H1 (cell line): ENCODE results near the gene TMEM235. TPM values are rescaled to one million over a fixed set of nuclear protein-coding genes. Genes with fewer than 3 reads are reported as not detected.

Source experiments
- CTCF ChIA-PET: fragments of 300-600 bp; sonication (Branson Sonifier 250); formaldehyde crosslinking; loops from one replicate; lab custom pipeline; 2021; ENCODE audit not compliant: partially characterized antibody; lab: Charles Lee
- POLR2A ChIA-PET: fragments of 300-600 bp; sonication (Branson Sonifier 250); formaldehyde crosslinking; loops from one replicate; lab custom pipeline; 2021; ENCODE audit warnings: inconsistent platforms; ENCODE audit not compliant: partially characterized antibody; lab: Charles Lee
- DNase-seq, 2 experiments: peaks; one replicate each; pipeline versions ENCODE4 v3.0.0 to v3.0.0-alpha.2; 2010 to 2022; ENCODE audit warnings: low spot score in 2 of 2, low read depth in 1 of 2, mixed read lengths in 1 of 2
- FAIRE-seq: peaks from 2 replicates; lab custom pipeline; 2011; peaks lifted over from hg19 to GRCh38; lab: Jason Lieb, UNC
- H2AFZ ChIP-seq: 2 replicates; pipeline ENCODE4 v1.8.1; 2012; ENCODE audit warnings: low read length, inconsistent platforms
- H2AK5ac ChIP-seq: 2 replicates; pipeline ENCODE4 v1.6.1; 2013; ENCODE audit warnings: low read depth, low read length
- H2BK120ac ChIP-seq: replicated peaks from 2 replicates; pipeline ENCODE3; 2013; ENCODE audit warnings: low read depth, low read length, inconsistent platforms
- H2BK12ac ChIP-seq: 2 replicates; pipeline ENCODE4 v1.6.1; 2013; ENCODE audit warnings: low read depth, low read length
- H2BK15ac ChIP-seq: 2 replicates; pipeline ENCODE4 v1.6.1; 2013; ENCODE audit warnings: low read length
- H2BK20ac ChIP-seq: 2 replicates; pipeline ENCODE4 v1.6.1; 2013; ENCODE audit warnings: low read length
- H2BK5ac ChIP-seq: 2 replicates; pipeline ENCODE4 v1.6.1; 2013; ENCODE audit warnings: low read depth, low read length
- H3K14ac ChIP-seq: 2 replicates; pipeline ENCODE4 v1.6.1; 2013; ENCODE audit warnings: inconsistent platforms; ENCODE audit not compliant: insufficient read length
- H3K18ac ChIP-seq: 2 replicates; pipeline ENCODE4 v1.6.1; 2013; ENCODE audit warnings: low read length; ENCODE audit errors: extremely low read depth
- H3K23ac ChIP-seq: 2 replicates; pipeline ENCODE4 v1.6.1; 2013; ENCODE audit warnings: inconsistent platforms; ENCODE audit not compliant: insufficient read length
- H3K23me2 ChIP-seq: 2 replicates; pipeline ENCODE4 v1.6.1; 2013; ENCODE audit warnings: low read depth, low read length
- H3K27ac ChIP-seq: 2 replicates; pipeline ENCODE4 v1.6.1; 2011; ENCODE audit warnings: low read depth, low read length, inconsistent platforms
- H3K27me3 ChIP-seq, 4 experiments: replicated peaks in 1 of 4; 1 replicate in 1 of 4; 2 replicates in 3 of 4; pipeline versions ENCODE4 v1.6.1 to v1.8.1; 2011 to 2013; ENCODE audit warnings: low read length in 3 of 4, mild to moderate bottlenecking in 3 of 4, inconsistent platforms in 2 of 4, mixed read lengths in 2 of 4, moderate library complexity in 1 of 4; ENCODE audit not compliant: control insufficient read depth in 3 of 4, insufficient read depth in 3 of 4; ENCODE audit errors: extremely low read depth in 1 of 4
- H3K36me3 ChIP-seq, 4 experiments: 2 replicates each; pipeline versions ENCODE4 v1.6.1 to v1.8.1; 2011 to 2013; ENCODE audit warnings: mild to moderate bottlenecking in 4 of 4, low read length in 3 of 4, moderate library complexity in 2 of 4, control low read depth in 1 of 4, inconsistent platforms in 1 of 4; ENCODE audit not compliant: insufficient read depth in 4 of 4, control insufficient read depth in 2 of 4
- H3K4ac ChIP-seq: replicated peaks from 2 replicates; pipeline ENCODE3; 2013; ENCODE audit warnings: low read length, low read depth, mixed read lengths, inconsistent platforms; ENCODE audit not compliant: insufficient read length
- H3K4me1 ChIP-seq, 4 experiments: replicated peaks in 1 of 4; 1 replicate in 1 of 4; 2 replicates in 3 of 4; pipeline versions ENCODE4 v1.6.1 to v1.8.1; 2011 to 2013; ENCODE audit warnings: low read length in 3 of 4, inconsistent platforms in 2 of 4, mixed read lengths in 1 of 4; ENCODE audit not compliant: insufficient read depth in 4 of 4, control insufficient read depth in 3 of 4
- H3K4me2 ChIP-seq, 2 experiments: 2 replicates each; pipeline versions ENCODE4 v1.6.1 to v1.8.1; 2011 to 2013; ENCODE audit warnings: low read depth in 2 of 2, low read length in 2 of 2, control low read depth in 1 of 2, inconsistent platforms in 1 of 2, mild to moderate bottlenecking in 1 of 2; ENCODE audit not compliant: insufficient read depth in 1 of 2
- H3K4me3 ChIP-seq, 4 experiments: fragments of 200-600, 300-600 bp in 1 of 4; sonication (generic), shearing (Covaris generic), sonication (Bioruptor Twin) in 1 of 4; 2 replicates each; pipeline versions ENCODE4 v1.5.1 to v1.8.1; 2011 to 2016; ENCODE audit warnings: low read length in 4 of 4, low read depth in 3 of 4, control low read depth in 2 of 4, inconsistent platforms in 2 of 4, mild to moderate bottlenecking in 2 of 4, mixed read lengths in 1 of 4, moderate library complexity in 1 of 4; ENCODE audit not compliant: insufficient read depth in 2 of 4; ENCODE audit errors: extremely low read depth in 1 of 4
- H3K56ac ChIP-seq: replicated peaks from 2 replicates; pipeline ENCODE3; 2013; ENCODE audit warnings: low read depth, mild to moderate bottlenecking, mixed read lengths, low read length, inconsistent platforms; ENCODE audit not compliant: insufficient read length
- H3K79me1 ChIP-seq: 2 replicates; pipeline ENCODE4 v1.6.1; 2013; ENCODE audit warnings: low read depth, low read length, control low read depth
- H3K79me2 ChIP-seq, 2 experiments: 2 replicates each; pipeline versions ENCODE4 v1.6.1 to v1.8.1; 2012 to 2013; ENCODE audit warnings: low read length in 2 of 2, mild to moderate bottlenecking in 2 of 2, inconsistent platforms in 1 of 2; ENCODE audit not compliant: insufficient read depth in 2 of 2, control insufficient read depth in 1 of 2
- H3K9ac ChIP-seq, 4 experiments: replicated peaks in 1 of 4; 1 replicate in 1 of 4; 2 replicates in 3 of 4; pipeline versions ENCODE4 v1.6.1 to v1.8.1; 2011 to 2013; ENCODE audit warnings: low read depth in 3 of 4, low read length in 3 of 4, control low read depth in 2 of 4, mild to moderate bottlenecking in 2 of 4, moderate library complexity in 2 of 4, inconsistent platforms in 1 of 4; ENCODE audit errors: extremely low read depth in 1 of 4
- H3K9me3 ChIP-seq, 2 experiments: 2 replicates each; pipeline versions ENCODE4 v1.6.1 to v1.8.1; 2012 to 2013; ENCODE audit warnings: mild to moderate bottlenecking in 2 of 2, moderate library complexity in 2 of 2, control low read depth in 1 of 2, inconsistent platforms in 1 of 2, low read depth in 1 of 2, low read length in 1 of 2, mixed read lengths in 1 of 2; ENCODE audit not compliant: insufficient read depth in 2 of 2
- H4K20me1 ChIP-seq, 2 experiments: replicated peaks in 1 of 2; 2 replicates each; pipeline versions ENCODE3 to v1.8.1; 2011 to 2013; ENCODE audit warnings: inconsistent platforms in 2 of 2, low read length in 2 of 2, mild to moderate bottlenecking in 1 of 2; ENCODE audit not compliant: insufficient read depth in 2 of 2, control insufficient read depth in 1 of 2
- H4K5ac ChIP-seq: 2 replicates; pipeline ENCODE4 v1.6.1; 2013; ENCODE audit warnings: low read length, low read depth, mixed read lengths, inconsistent platforms; ENCODE audit not compliant: insufficient read length
- H4K8ac ChIP-seq: 2 replicates; pipeline ENCODE4 v1.8.0; 2013; ENCODE audit warnings: mild to moderate bottlenecking, moderate library complexity, low read length, inconsistent platforms; ENCODE audit not compliant: insufficient read depth; ENCODE audit errors: extremely low read depth
- H4K91ac ChIP-seq: replicated peaks from 2 replicates; pipeline ENCODE3; 2013; ENCODE audit warnings: low read length, mixed read lengths, inconsistent platforms; ENCODE audit not compliant: insufficient read length
- KDM1A ChIP-seq: fragments of 200-600, 300-600 bp; sonication (generic); IDR thresholded peaks from 2 replicates; pipeline ENCODE4 v1.7.1; 2016; ENCODE audit warnings: mild to moderate bottlenecking, low read length, borderline replicate concordance
- NRF1 ChIP-seq: IDR thresholded peaks from 2 replicates; pipeline ENCODE4 v1.6.1; 2011; ENCODE audit warnings: mild to moderate bottlenecking, low read depth, low read length, improper control_type of control experiment
- WGBS, 2 experiments: shearing (Covaris generic) in 1 of 2; methylation state at CpG; one replicate each; pipeline versions ENCODE4 v1.1.6 to v1.1.7; 2013 to 2015; ENCODE audit warnings: low lambda C conversion rate in 2 of 2, mixed read lengths in 2 of 2, inconsistent platforms in 1 of 2, low coverage in 1 of 2, missing lambda C conversion rate in 1 of 2; ENCODE audit not compliant: insufficient replicate concordance in 2 of 2, insufficient coverage in 1 of 2, insufficient read length in 1 of 2; ENCODE audit errors: extremely low coverage in 1 of 2, missing lambda C conversion rate in 1 of 2; 5-methylcytosine and 5-hydroxymethylcytosine counted together
- polyA plus RNA-seq, 7 experiments: library from polyadenylated mRNA; depleted of rRNA in 3 of 7; stranded (reverse) in 5 of 7; unstranded in 2 of 7; fragments of >200 nt in 5 of 7; fragments of 200-250 nt in 2 of 7; gene quantifications; 1 replicate in 5 of 7; 2 replicates in 1 of 7; 4 replicates in 1 of 7; pipeline versions ENCODE4 v1.2.1 to v1.2.3, GENCODE V29; 2011 to 2013; ENCODE audit warnings: missing spikeins in 2 of 7, mixed read lengths in 2 of 7
- total RNA-seq: library from RNA; stranded (reverse); fragmentation: NEBNext Ultra II Directional; extraction: Animal tissue kit (Norgen Biotek cat#: 25700); gene quantifications from 2 replicates; pipeline ENCODE4 v1.2.1, GENCODE V29; 2021

TMEM235 gene
- total and polyA plus RNA-seq, 2 of the 8 experiments (the other 6 are each of a cell fraction or from before 2014, with no cell fraction given) = 0.05 to 0.15 TPM

GRCh38 chr17:78266771-78267170, 35.3 kb downstream of the TMEM235 start:
- H4K8ac ChIP-seq = no peak overlapping the region
- H2AK5ac ChIP-seq = no peak overlapping the region; the same call in 1 of the 2 replicates
- CTCF ChIA-PET = interaction anchor here (1.0 to 1.9 kb wide), 3 partner anchors 10 to 94 kb away, joined by 4 to 6 read pairs (median 5); no protein-coding TSS in a partner anchor
- peaks cover 10 to 57% (median 45%) of the 10 kb centered on the region in 4 experiments for H3K4me1 ChIP-seq
- H3K4me2 ChIP-seq = no peak overlapping the region
- H2AFZ ChIP-seq = no peak overlapping the region
- H3K18ac ChIP-seq = peak overlapping the region; percentile 78; the same call in 1 of the 2 replicates
- peak in 1 of 2 experiments; percentile 48 for DNase-seq
- H3K9ac ChIP-seq = no peak overlapping the region
- no peaks in the 10 kb centered on the region for H3K36me3 ChIP-seq
- no peak overlapping the region for H4K5ac ChIP-seq
- H3K4ac ChIP-seq = peak overlapping the region; percentile 73
- H2BK5ac ChIP-seq = peak overlapping the region; percentile 75; the same call in 1 of the 2 replicates
- no peak overlapping the region for H3K56ac ChIP-seq
- no peak for FAIRE-seq
- POLR2A ChIA-PET = interaction anchor here (1.8 kb wide), 1 partner anchor 10 kb away, joined by 4 read pairs; no protein-coding TSS in a partner anchor
- H2BK15ac ChIP-seq = peak overlapping the region; percentile 61; the same call in 1 of the 2 replicates
- H3K23me2 ChIP-seq = no peaks in the 10 kb centered on the region; the same call in 1 of the 2 replicates
- H3K14ac ChIP-seq = no peak overlapping the region
- no peaks in the 10 kb centered on the region for H3K79me1 ChIP-seq
- H4K20me1 ChIP-seq = no peaks in the 10 kb centered on the region
- no peaks in the 10 kb centered on the region for H3K9me3 ChIP-seq
- H2BK20ac ChIP-seq = peak overlapping the region; percentile 80; the same call in 1 of the 2 replicates
- H3K4me3 ChIP-seq = no peak overlapping the region
- peak overlapping the region; percentile 76 for H4K91ac ChIP-seq
- H3K79me2 ChIP-seq = no peaks in the 10 kb centered on the region
- WGBS, 2 experiments = 87% methylated on average over 8 of the region's 9 CpGs; no CpG with 5 or more reads in 1 of the 2 experiments
- no peak overlapping the region for H3K23ac ChIP-seq
- TF ChIP-seq NRF1 = no peak
- TF ChIP-seq KDM1A = peak; percentile 52; the same call in 1 of the 2 replicates
- no peak overlapping the region for H3K27ac ChIP-seq
- peak overlapping the region; percentile 97; the same call in 1 of the 2 replicates for H2BK12ac ChIP-seq
- peaks cover 0 to 2% (median 0%) of the 10 kb centered on the region in 4 experiments; a peak in 4 of 7 replicates for H3K27me3 ChIP-seq
- no peak overlapping the region for H2BK120ac ChIP-seq
